GM21423 (cell line): ENCODE data around the gene ALOX5.
"Not testable (repeated sequence)": the region's sequence is repeated elsewhere in the genome, so short reads cannot be mapped to it uniquely, and the experiment has no call there.

Source experiments
- ATAC-seq: cut with Tn5 transposase; IDR thresholded peaks from one replicate; pipeline ENCODE4 v1.9.1; 2021; ENCODE audit warnings: mild to moderate bottlenecking, moderate library complexity; ENCODE audit not compliant: unreplicated experiment

Gene ALOX5

GRCh38 chr10:45404087-45404769 lies 30.2 kb downstream of the ALOX5 start:
- peak; percentile 51 for ATAC-seq

- no peak for ATAC-seq
These were observed 30.7 kb downstream of the ALOX5 start for GRCh38 chr10:45404770-45405120.

GRCh38 chr10:45407542-45407941 lies 33.5 kb downstream of the ALOX5 start:
- ATAC-seq = no peak

GRCh38 chr10:45408421-45409319 lies 34.7 kb downstream of the ALOX5 start:
- ATAC-seq = no peak

- ATAC-seq = not testable (repeated sequence)
These were observed 35.3 kb downstream of the ALOX5 start for GRCh38 chr10:45409347-45409746.

GRCh38 chr10:45409782-45410181 lies 35.8 kb downstream of the ALOX5 start:
- ATAC-seq = no peak

GRCh38 chr10:45410489-45410806 lies 36.4 kb downstream of the ALOX5 start:
- no peak for ATAC-seq

GRCh38 chr10:45410807-45411606 lies 37.0 kb downstream of the ALOX5 start:
- no peak for ATAC-seq

- no peak for ATAC-seq
These were observed 37.6 kb downstream of the ALOX5 start for GRCh38 chr10:45411607-45411940.

- not testable (repeated sequence) for ATAC-seq
These were observed 41.0 kb downstream of the ALOX5 start for GRCh38 chr10:45415062-45415461.

- no peak for ATAC-seq
These were observed 42.6 kb downstream of the ALOX5 start for GRCh38 chr10:45416603-45417002.

- no peak for ATAC-seq
These were observed 43.7 kb downstream of the ALOX5 start for GRCh38 chr10:45417746-45418145.

GRCh38 chr10:45418417-45418848 lies 44.4 kb downstream of the ALOX5 start:
- no peak for ATAC-seq

- peak; percentile 49 for ATAC-seq
These were observed 45.0 kb downstream of the ALOX5 start for GRCh38 chr10:45418849-45419675.

GRCh38 chr10:45419676-45420025 lies 45.6 kb downstream of the ALOX5 start:
- no peak for ATAC-seq

- peak; percentile 59 for ATAC-seq
These were observed 46.6 kb downstream of the ALOX5 start for GRCh38 chr10:45420453-45421192.

GRCh38 chr10:45421221-45422097 lies 47.4 kb downstream of the ALOX5 start:
- ATAC-seq = peak; percentile 26

GRCh38 chr10:45422207-45422865 lies 48.3 kb downstream of the ALOX5 start:
- no peak for ATAC-seq
